ENCODE data around the gene ADAM10.

Gene ADAM10

GRCh38 chr15:58726867-58727266 lies 22.6 kb downstream of the ADAM10 start:
- no peak overlapping the region for H3K4me3 ChIP-seq (ENCODE audit: control insufficient read depth, low read depth, low read length)
- no peak for TF ChIP-seq CTCF (IDR thresholded peaks at IDR 0.05; ENCODE audit: control insufficient read depth, insufficient read depth, low read depth, low read length, missing control alignments)
- no peak for DNase-seq (ENCODE audit: low read depth)

- H3K4me3 ChIP-seq (ENCODE audit: control insufficient read depth, low read depth, low read length) = no peak overlapping the region
- TF ChIP-seq CTCF (IDR thresholded peaks at IDR 0.05; ENCODE audit: control insufficient read depth, insufficient read depth, low read depth, low read length, missing control alignments) = no peak
- no peak for DNase-seq (ENCODE audit: low read depth)
Measured at GRCh38 chr15:58724466-58724865, 25.0 kb downstream of the ADAM10 start.

- DNase-seq (ENCODE audit: low read depth) = no peak
- TF ChIP-seq CTCF (IDR thresholded peaks at IDR 0.05; ENCODE audit: control insufficient read depth, insufficient read depth, low read depth, low read length, missing control alignments) = no peak
- no peak overlapping the region for H3K4me3 ChIP-seq (ENCODE audit: control insufficient read depth, low read depth, low read length)
Measured at GRCh38 chr15:58717357-58717756, 32.1 kb downstream of the ADAM10 start.

GRCh38 chr15:58716027-58716426 lies 33.5 kb downstream of the ADAM10 start:
- no peak overlapping the region for H3K4me3 ChIP-seq (ENCODE audit: control insufficient read depth, low read depth, low read length)
- no peak for TF ChIP-seq CTCF (IDR thresholded peaks at IDR 0.05; ENCODE audit: control insufficient read depth, insufficient read depth, low read depth, low read length, missing control alignments)
- DNase-seq (ENCODE audit: low read depth) = no peak

GRCh38 chr15:58715266-58715917 lies 34.1 kb downstream of the ADAM10 start:
- no peak overlapping the region for H3K4me3 ChIP-seq (ENCODE audit: control insufficient read depth, low read depth, low read length)
- TF ChIP-seq CTCF (IDR thresholded peaks at IDR 0.05; ENCODE audit: control insufficient read depth, insufficient read depth, low read depth, low read length, missing control alignments) = no peak
- no peak for DNase-seq (ENCODE audit: low read depth)

- TF ChIP-seq CTCF (IDR thresholded peaks at IDR 0.05; ENCODE audit: control insufficient read depth, insufficient read depth, low read depth, low read length, missing control alignments) = no peak
- H3K4me3 ChIP-seq (ENCODE audit: control insufficient read depth, low read depth, low read length) = no peak overlapping the region
- DNase-seq (ENCODE audit: low read depth) = no peak
Measured at GRCh38 chr15:58710701-58711100, 38.8 kb downstream of the ADAM10 start.
